Astrocyte (in vitro differentiated cells and primary cell): Measurements from ENCODE around the gene KIF1A. TPM values are rescaled to one million over a fixed set of nuclear protein-coding genes. Genes with fewer than 3 reads are reported as not detected.

ENCODE experiments used
- DNase-seq: peaks from one replicate; pipeline ENCODE4 v3.0.0-alpha.2; 2010; ENCODE audit warnings: low read depth
- FAIRE-seq: peaks from 2 replicates; lab custom pipeline; 2011; peaks lifted over from hg19 to GRCh38; lab: Jason Lieb, UNC
- H2AFZ ChIP-seq: 2 replicates; pipeline ENCODE4 v1.6.0; 2012; ENCODE audit warnings: low read depth, low read length, inconsistent platforms
- H3K27ac ChIP-seq: 2 replicates; pipeline ENCODE4 v1.5.1; 2011; ENCODE audit warnings: low read depth, low read length, inconsistent platforms
- H3K27me3 ChIP-seq: 2 replicates; pipeline ENCODE4 v1.6.0; 2011; ENCODE audit warnings: low read length, inconsistent platforms; ENCODE audit not compliant: insufficient read depth
- H3K36me3 ChIP-seq: 2 replicates; pipeline ENCODE4 v1.5.1; 2011; ENCODE audit warnings: low read length, inconsistent platforms; ENCODE audit not compliant: insufficient read depth
- H3K4me1 ChIP-seq: 2 replicates; pipeline ENCODE4 v1.5.1; 2011; ENCODE audit warnings: low read length, inconsistent platforms; ENCODE audit not compliant: insufficient read depth
- H3K4me2 ChIP-seq: 2 replicates; pipeline ENCODE4 v1.6.0; 2012; ENCODE audit warnings: low read length, inconsistent platforms
- H3K4me3 ChIP-seq: 2 replicates; pipeline ENCODE4 v1.5.1; 2011; ENCODE audit warnings: low read depth, mild to moderate bottlenecking, low read length, inconsistent platforms; ENCODE audit not compliant: insufficient read depth
- H3K79me2 ChIP-seq: 2 replicates; pipeline ENCODE4 v1.6.0; 2012; ENCODE audit warnings: mild to moderate bottlenecking, low read length, inconsistent platforms; ENCODE audit not compliant: insufficient read depth
- H3K9ac ChIP-seq: 2 replicates; pipeline ENCODE4 v1.6.0; 2012; ENCODE audit warnings: mild to moderate bottlenecking, low read length, inconsistent platforms
- H3K9me3 ChIP-seq: 2 replicates; pipeline ENCODE4 v1.5.1; 2012; ENCODE audit warnings: low read depth, mild to moderate bottlenecking, low read length, inconsistent platforms; ENCODE audit not compliant: insufficient read depth
- H4K20me1 ChIP-seq: 2 replicates; pipeline ENCODE4 v1.6.0; 2012; ENCODE audit warnings: low read length, inconsistent platforms; ENCODE audit not compliant: insufficient read depth
- H3K27ac Mint-ChIP-seq: one replicate; pipeline ENCODE4 v1.8.0; 2021; ENCODE audit warnings: mild to moderate bottlenecking, mixed read lengths; ENCODE audit not compliant: unreplicated experiment
- H3K27me3 Mint-ChIP-seq: one replicate; pipeline ENCODE4 v1.8.0; 2021; ENCODE audit warnings: low read depth, mixed read lengths; ENCODE audit not compliant: unreplicated experiment
- H3K36me3 Mint-ChIP-seq: one replicate; pipeline ENCODE4 v1.8.0; 2021; ENCODE audit warnings: low read depth, mixed read lengths; ENCODE audit not compliant: unreplicated experiment
- H3K4me1 Mint-ChIP-seq: one replicate; pipeline ENCODE4 v1.8.0; 2021; ENCODE audit warnings: low read depth, mixed read lengths; ENCODE audit not compliant: unreplicated experiment
- H3K4me3 Mint-ChIP-seq: one replicate; pipeline ENCODE4 v1.8.0; 2021; ENCODE audit warnings: mild to moderate bottlenecking, moderate library complexity, mixed read lengths; ENCODE audit not compliant: unreplicated experiment
- H3K9me3 Mint-ChIP-seq: one replicate; pipeline ENCODE4 v1.8.0; 2021; ENCODE audit warnings: mild to moderate bottlenecking, mixed read lengths; ENCODE audit not compliant: unreplicated experiment
- CTCF ChIP-seq: IDR thresholded peaks from 2 replicates; pipeline ENCODE4 v1.5.1; 2011; ENCODE audit warnings: low read depth, mild to moderate bottlenecking, inconsistent platforms, low read length, moderate library complexity; ENCODE audit not compliant: insufficient read depth
- EZH2 ChIP-seq: IDR thresholded peaks from 2 replicates; pipeline ENCODE4 v1.6.1; 2012; ENCODE audit warnings: mild to moderate bottlenecking, low read length, inconsistent platforms; ENCODE audit not compliant: insufficient read depth
- total RNA-seq: library from RNA; stranded (reverse); gene quantifications from 2 replicates; pipeline ENCODE4 v1.2.1, GENCODE V29; 2021

Gene KIF1A
- total RNA-seq, 1 donor from 2014 or later: 51.2 TPM

- Mint-ChIP-seq H3K4me1 (no peaks in the 10 kb centered on the region), H3K9me3 (peaks cover 13% of the 10 kb centered on the region), H3K4me3 (no peak overlapping the region), H3K36me3 (peaks cover 3% of the 10 kb centered on the region), H3K27me3 (peaks cover 23% of the 10 kb centered on the region), H3K27ac (no peak overlapping the region)
- Histone ChIP-seq H3K27me3 (peaks cover 23% of the 10 kb centered on the region), H3K4me2 (no peak overlapping the region), H4K20me1 (no peaks in the 10 kb centered on the region), H3K27ac (no peak overlapping the region), H3K9me3 (peaks cover 5% of the 10 kb centered on the region), H3K4me3 (no peak overlapping the region), H3K9ac (no peak overlapping the region), H2AFZ (no peak overlapping the region), H3K36me3 (no peaks in the 10 kb centered on the region), H3K4me1 (no peaks in the 10 kb centered on the region), H3K79me2 (no peaks in the 10 kb centered on the region)
- FAIRE-seq: no peak
- no peak for DNase-seq
- TF ChIP-seq CTCF (no peak), EZH2 (no peak)
Measured at GRCh38 chr2:240817496-240818292, 2.3 kb downstream of the KIF1A start.

GRCh38 chr2:240816584-240817495, 3.2 kb downstream of the KIF1A start:
- H3K79me2 ChIP-seq: no peaks in the 10 kb centered on the region
- H3K9me3 Mint-ChIP-seq: peaks cover 13% of the 10 kb centered on the region

More at GRCh38 chr2:240816584-240817495, 3.2 kb downstream of the KIF1A start:
- TF ChIP-seq CTCF (no peak), EZH2 (no peak)
- Histone ChIP-seq H3K4me1 (no peaks in the 10 kb centered on the region), H3K27me3 (peaks cover 14% of the 10 kb centered on the region), H4K20me1 (no peaks in the 10 kb centered on the region), H3K9me3 (peaks cover 9% of the 10 kb centered on the region), H3K4me3 (no peak overlapping the region), H2AFZ (no peak overlapping the region), H3K4me2 (no peak overlapping the region), H3K9ac (no peak overlapping the region), H3K27ac (no peak overlapping the region), H3K36me3 (no peaks in the 10 kb centered on the region)
- Mint-ChIP-seq H3K4me1 (no peaks in the 10 kb centered on the region), H3K27me3 (peaks cover 15% of the 10 kb centered on the region), H3K36me3 (peaks cover 7% of the 10 kb centered on the region), H3K27ac (no peak overlapping the region), H3K4me3 (no peak overlapping the region)
- DNase-seq (no peak), FAIRE-seq (no peak)
